ENCODE results near the gene VEGFC.

- no peak for TF ChIP-seq TAF1 (IDR thresholded peaks at IDR 0.05; ENCODE audit: borderline replicate concordance, low read depth, low read length)
- TF ChIP-seq POLR2A (IDR thresholded peaks at IDR 0.05; ENCODE audit: low read depth, low read length): no peak
- no peak for TF ChIP-seq POLR2AphosphoS5 (IDR thresholded peaks at IDR 0.05; ENCODE audit: low read depth, low read length)
Measured at GRCh38 chr4:176775338-176775737, 17.4 kb downstream of the VEGFC start.
